SK-N-SH (cell line): Measurements from ENCODE around the gene CSNK1A1L. TPM values are rescaled to one million over a fixed set of nuclear protein-coding genes. Genes with fewer than 3 reads are reported as not detected.

ENCODE experiments used
- CTCF ChIA-PET: fragments of 300-600, 350-600 bp; formaldehyde crosslinking; extraction: SDS; loops from one replicate; lab custom pipeline; 2021; lab: Yijun Ruan, JAX
- POLR2A ChIA-PET: fragments of 350-600 bp; sonication (Branson Sonifier 250); formaldehyde crosslinking; extraction: SDS; loops from one replicate; lab custom pipeline; 2020; ENCODE audit warnings: antibody characterized with exemption, inconsistent platforms; lab: Yijun Ruan, JAX
- DNase-seq: peaks from one replicate; pipeline ENCODE4 v3.0.0; 2012
- H2AFZ ChIP-seq: fragments of 200-600 bp; sonication (generic); 2 replicates; pipeline ENCODE4 v1.8.1; 2016; ENCODE audit warnings: antibody characterized with exemption, mild to moderate bottlenecking, low read depth
- H3F3A ChIP-seq: fragments of 200-600 bp; sonication (generic); replicated peaks from 2 replicates; pipeline ENCODE3; 2016; ENCODE audit warnings: antibody characterized with exemption, mild to moderate bottlenecking; ENCODE audit not compliant: insufficient read depth
- H3K27ac ChIP-seq, 2 experiments: fragments of 200-500 bp in 1 of 2; fragments of 200-600 bp in 1 of 2; sonication (Bioruptor generic) in 1 of 2; sonication (generic), shearing (Covaris generic) in 1 of 2; 2 replicates each; pipeline versions ENCODE4 v1.5.1 to v1.6.1; 2014 to 2016; ENCODE audit warnings: low read depth in 2 of 2, inconsistent platforms in 1 of 2, low read length in 1 of 2, mild to moderate bottlenecking in 1 of 2, mixed read lengths in 1 of 2
- H3K27me3 ChIP-seq: fragments of 200-600 bp; sonication (generic), shearing (Covaris generic); 2 replicates; pipeline ENCODE4 v1.6.1; 2016; ENCODE audit warnings: mixed run types; ENCODE audit not compliant: insufficient read depth
- H3K36me3 ChIP-seq, 2 experiments: fragments of 200-500 bp in 1 of 2; fragments of 200-600 bp in 1 of 2; sonication (Bioruptor generic) in 1 of 2; sonication (generic) in 1 of 2; replicated peaks in 1 of 2; 2 replicates each; pipeline versions ENCODE3 to v1.5.1; 2014 to 2016; ENCODE audit warnings: low read length in 1 of 2, mild to moderate bottlenecking in 1 of 2; ENCODE audit not compliant: insufficient read depth in 2 of 2, control insufficient read depth in 1 of 2
- H3K4me1 ChIP-seq, 2 experiments: fragments of 200-500 bp in 1 of 2; fragments of 200-600 bp in 1 of 2; sonication (Bioruptor generic) in 1 of 2; sonication (generic), shearing (Covaris generic) in 1 of 2; 2 replicates each; pipeline versions ENCODE4 v1.5.1 to v1.6.1; 2014 to 2016; ENCODE audit warnings: low read depth in 1 of 2, low read length in 1 of 2, mixed run types in 1 of 2; ENCODE audit not compliant: insufficient read depth in 2 of 2, control insufficient read depth in 1 of 2
- H3K4me2 ChIP-seq: fragments of 200-600 bp; sonication (generic), shearing (Covaris generic); 2 replicates; pipeline ENCODE4 v1.6.1; 2017; ENCODE audit warnings: mixed run types
- H3K4me3 ChIP-seq, 2 experiments: fragments of 200-500 bp in 1 of 2; fragments of 200-600 bp in 1 of 2; sonication (Bioruptor generic) in 1 of 2; sonication (generic), shearing (Covaris generic) in 1 of 2; 2 replicates each; pipeline versions ENCODE4 v1.5.1 to v1.8.1; 2014 to 2016; ENCODE audit warnings: low read depth in 2 of 2, inconsistent platforms in 1 of 2, low read length in 1 of 2, mild to moderate bottlenecking in 1 of 2, mixed read lengths in 1 of 2, moderate library complexity in 1 of 2
- H3K79me2 ChIP-seq: fragments of 200-600 bp; sonication (generic); 2 replicates; pipeline ENCODE4 v1.8.1; 2017; ENCODE audit warnings: mild to moderate bottlenecking; ENCODE audit not compliant: insufficient read depth
- H3K9ac ChIP-seq: fragments of 200-600 bp; sonication (generic); 2 replicates; pipeline ENCODE4 v1.6.1; 2017; ENCODE audit warnings: mixed run types
- H3K9me2 ChIP-seq: fragments of 200-600 bp; sonication (generic); 2 replicates; pipeline ENCODE4 v1.6.1; 2017; ENCODE audit warnings: mixed run types
- H3K9me3 ChIP-seq: fragments of 200-600 bp; sonication (generic); 2 replicates; pipeline ENCODE4 v1.6.1; 2017; ENCODE audit warnings: mixed run types, mild to moderate bottlenecking, moderate library complexity
- H4K20me1 ChIP-seq: fragments of 200-600 bp; sonication (generic); 2 replicates; pipeline ENCODE4 v1.6.1; 2017; ENCODE audit warnings: mild to moderate bottlenecking, mixed run types; ENCODE audit not compliant: insufficient read depth
- CHD2 ChIP-seq: fragments of 150-350 bp; IDR thresholded peaks from 2 replicates; pipeline ENCODE4 v1.6.1; 2018; ENCODE audit warnings: low read length; ENCODE audit not compliant: partially characterized antibody
- ELF1 ChIP-seq: IDR thresholded peaks from 2 replicates; pipeline ENCODE4 v1.4.0; 2012
- EP300 ChIP-seq, 2 experiments: IDR thresholded peaks; 2 replicates each; pipeline versions ENCODE4 v1.4.0 to v1.6.1; 2012; ENCODE audit warnings: borderline replicate concordance in 1 of 2, low read depth in 1 of 2, low read length in 1 of 2
- FOSL2 ChIP-seq: IDR thresholded peaks from 2 replicates; pipeline ENCODE4 v1.4.0; 2012; ENCODE audit warnings: low read depth, mild to moderate bottlenecking, moderate library complexity, borderline replicate concordance
- JUND ChIP-seq: IDR thresholded peaks from 2 replicates; pipeline ENCODE4 v1.4.0; 2012
- MAX ChIP-seq: IDR thresholded peaks from 2 replicates; pipeline ENCODE4 v1.4.0; 2012; ENCODE audit warnings: low read depth
- MEF2A ChIP-seq: IDR thresholded peaks from 2 replicates; pipeline ENCODE4 v1.4.0; 2012; ENCODE audit warnings: low read depth, borderline replicate concordance
- MXI1 ChIP-seq: IDR thresholded peaks from 2 replicates; pipeline ENCODE4 v1.6.1; 2012; ENCODE audit warnings: mild to moderate bottlenecking, low read depth, low read length, improper control_type of control experiment
- NRF1 ChIP-seq: IDR thresholded peaks from 2 replicates; pipeline ENCODE4 v1.6.1; 2012; ENCODE audit warnings: low read depth, mild to moderate bottlenecking, low read length
- PBX3 ChIP-seq: IDR thresholded peaks from 2 replicates; pipeline ENCODE4; 2012
- POLR2AphosphoS5 ChIP-seq: IDR thresholded peaks from 2 replicates; pipeline ENCODE4 v1.6.1; 2012; ENCODE audit warnings: low read depth, low read length
- RAD21 ChIP-seq: IDR thresholded peaks from 2 replicates; pipeline ENCODE4 v1.6.1; 2012; ENCODE audit warnings: mild to moderate bottlenecking, low read length
- RFX5 ChIP-seq: IDR thresholded peaks from 2 replicates; pipeline ENCODE4 v1.6.1; 2012; ENCODE audit warnings: mild to moderate bottlenecking, improper control_type of control experiment, low read length
- TAF1 ChIP-seq: IDR thresholded peaks from 2 replicates; pipeline ENCODE4 v1.6.1; 2012; ENCODE audit warnings: low read depth, mild to moderate bottlenecking, low read length, moderate library complexity, borderline replicate concordance
- TEAD4 ChIP-seq: IDR thresholded peaks from 2 replicates; pipeline ENCODE4 v1.4.0; 2012; ENCODE audit warnings: mild to moderate bottlenecking, borderline replicate concordance; ENCODE audit not compliant: insufficient read depth
- USF1 ChIP-seq: IDR thresholded peaks from 2 replicates; pipeline ENCODE4 v1.4.0; 2012; ENCODE audit warnings: low read depth, borderline replicate concordance
- USF2 ChIP-seq: fragments of 150-350 bp; IDR thresholded peaks from 2 replicates; pipeline ENCODE4 v1.6.1; 2017; ENCODE audit warnings: antibody characterized with exemption, low read length, low read depth, borderline replicate concordance
- ZBTB33 ChIP-seq: IDR thresholded peaks from 2 replicates; pipeline ENCODE4 v1.4.0; 2012; ENCODE audit warnings: low read depth, borderline replicate concordance
- WGBS: methylation state at CpG from one replicate; pipeline ENCODE4 v1.1.6; 2017; ENCODE audit warnings: low lambda C conversion rate; 5-methylcytosine and 5-hydroxymethylcytosine counted together
- polyA plus RNA-seq, 3 experiments: library from polyadenylated mRNA; depleted of rRNA; stranded (reverse); fragments of >200 nt; gene quantifications; 2 replicates each; pipeline ENCODE4 v1.2.3, GENCODE V29; 2012
- TF ChIP-seq, protein P1 (sequence below): fragments of 200-600 bp; sonication (generic); IDR thresholded peaks from 2 replicates; pipeline ENCODE4 v1.6.1; 2017; ENCODE audit warnings: antibody characterized with exemption, mild to moderate bottlenecking, moderate library complexity

Gene CSNK1A1L
- polyA plus RNA-seq, 1 of the 3 experiments (the other 2 are of a cell fraction): not detected

GRCh38 chr13:37142877-37143276 is 37.4 kb upstream of the CSNK1A1L start:
- DNase-seq: no peak

DNA sequence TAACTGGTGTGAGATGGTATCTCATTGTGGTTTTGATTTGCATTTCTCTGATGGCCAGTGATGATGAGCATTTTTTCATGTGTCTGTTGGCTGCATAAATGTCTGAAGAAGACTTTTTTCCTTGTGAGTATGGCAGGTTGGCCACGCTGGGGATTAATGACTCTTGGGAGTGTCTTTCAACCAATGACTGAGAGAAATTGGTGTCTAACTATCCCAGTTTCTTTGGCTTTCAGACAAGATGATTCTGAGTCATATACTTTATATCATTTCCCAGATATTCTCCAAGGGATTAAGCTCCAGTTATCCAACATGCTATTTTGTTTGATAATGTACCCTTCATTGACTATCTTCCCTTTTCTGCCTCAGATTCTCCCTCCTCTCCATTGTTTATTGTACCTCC is 35.5 kb upstream of the CSNK1A1L start:
- H3K4me3 ChIP-seq: no peak overlapping the region
- H3K27me3 ChIP-seq: no peaks in the 10 kb centered on the region
- H3K9me2 ChIP-seq: no peaks in the 10 kb centered on the region
- ChIA-PET POLR2A (no interaction called here), CTCF (no interaction called here)
- no peak overlapping the region for H3K9ac ChIP-seq
- no peak for DNase-seq
- H3F3A ChIP-seq: peaks cover 31% of the 10 kb centered on the region
- H2AFZ ChIP-seq: no peak overlapping the region
- H3K4me1 ChIP-seq: peaks cover 0 to 9% of the 10 kb centered on the region in 2 experiments; a peak in 3 of 4 replicates
- H4K20me1 ChIP-seq: no peaks in the 10 kb centered on the region
- H3K9me3 ChIP-seq: no peaks in the 10 kb centered on the region
- H3K27ac ChIP-seq: no peak overlapping the region
- no peak for TF ChIP-seq TAF1
- no peak for TF ChIP-seq ZBTB33
- no peak for TF ChIP-seq USF2
- TF ChIP-seq MXI1: no peak
- no peak for TF ChIP-seq POLR2AphosphoS5
- TF ChIP-seq RFX5: no peak
- no peak for TF ChIP-seq EP300 (IDR thresholded peaks at IDR 0.05; ENCODE audit: borderline replicate concordance in 1 of 2, low read depth in 1 of 2, low read length in 1 of 2)
- no peak for TF ChIP-seq ELF1
- TF ChIP-seq RAD21: no peak
- no peak for TF ChIP-seq MAX
- TF ChIP-seq, protein P1, sequence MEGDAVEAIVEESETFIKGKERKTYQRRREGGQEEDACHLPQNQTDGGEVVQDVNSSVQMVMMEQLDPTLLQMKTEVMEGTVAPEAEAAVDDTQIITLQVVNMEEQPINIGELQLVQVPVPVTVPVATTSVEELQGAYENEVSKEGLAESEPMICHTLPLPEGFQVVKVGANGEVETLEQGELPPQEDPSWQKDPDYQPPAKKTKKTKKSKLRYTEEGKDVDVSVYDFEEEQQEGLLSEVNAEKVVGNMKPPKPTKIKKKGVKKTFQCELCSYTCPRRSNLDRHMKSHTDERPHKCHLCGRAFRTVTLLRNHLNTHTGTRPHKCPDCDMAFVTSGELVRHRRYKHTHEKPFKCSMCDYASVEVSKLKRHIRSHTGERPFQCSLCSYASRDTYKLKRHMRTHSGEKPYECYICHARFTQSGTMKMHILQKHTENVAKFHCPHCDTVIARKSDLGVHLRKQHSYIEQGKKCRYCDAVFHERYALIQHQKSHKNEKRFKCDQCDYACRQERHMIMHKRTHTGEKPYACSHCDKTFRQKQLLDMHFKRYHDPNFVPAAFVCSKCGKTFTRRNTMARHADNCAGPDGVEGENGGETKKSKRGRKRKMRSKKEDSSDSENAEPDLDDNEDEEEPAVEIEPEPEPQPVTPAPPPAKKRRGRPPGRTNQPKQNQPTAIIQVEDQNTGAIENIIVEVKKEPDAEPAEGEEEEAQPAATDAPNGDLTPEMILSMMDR: no peak
- TF ChIP-seq CHD2: no peak
- no peak for TF ChIP-seq MEF2A
- TF ChIP-seq TEAD4: no peak
- no peak for TF ChIP-seq JUND
- TF ChIP-seq USF1: no peak
- TF ChIP-seq NRF1: no peak
- TF ChIP-seq FOSL2: no peak
- H3K79me2 ChIP-seq: no peaks in the 10 kb centered on the region
- WGBS: 31% methylated on average over 1 of the region's 1 CpG
- H3K36me3 ChIP-seq: no peaks in the 10 kb centered on the region
- H3K4me2 ChIP-seq: no peak overlapping the region

More at GRCh38 chr13:37142877-37143276, 37.4 kb upstream of the CSNK1A1L start:
- ChIA-PET POLR2A (no interaction called here), CTCF (no interaction called here)
- H3K36me3 ChIP-seq: no peaks in the 10 kb centered on the region
- no peaks in the 10 kb centered on the region for H3K9me2 ChIP-seq
- TF ChIP-seq PBX3 (0 out of 2 replicates have a peak, but pooled peaks have one; percentile 14), FOSL2 (no peak)
- WGBS: 70% methylated on average over 1 of the region's 1 CpG
- H4K20me1 ChIP-seq: no peaks in the 10 kb centered on the region
- no peak overlapping the region for H3K9ac ChIP-seq
- H3F3A ChIP-seq: peaks cover 24% of the 10 kb centered on the region
- no peak overlapping the region for H3K4me3 ChIP-seq
- no peak overlapping the region for H2AFZ ChIP-seq
- no peaks in the 10 kb centered on the region for H3K79me2 ChIP-seq
- H3K4me2 ChIP-seq: no peak overlapping the region
- peaks cover 0 to 7% of the 10 kb centered on the region in 2 experiments; a peak in 3 of 4 replicates for H3K4me1 ChIP-seq
- no peaks in the 10 kb centered on the region for H3K9me3 ChIP-seq
- H3K27me3 ChIP-seq: no peaks in the 10 kb centered on the region
- H3K27ac ChIP-seq: peak overlapping the region in 1 of 2 experiments; percentile 78; a peak in 1 of 4 replicates
